ENCODE data around the gene DPM3. TPM values are rescaled to one million over a fixed set of nuclear protein-coding genes. Genes with fewer than 3 reads are reported as not detected.

DPM3 gene
- total RNA-seq, 4 donors from 2014 or later: 61.4 to 120 (median 71.2) TPM

- TF ChIP-seq CTCF (IDR thresholded peaks at IDR 0.05; ENCODE audit: low read depth): no peak
Measured at GRCh38 chr1:155174324-155175280, 34.3 kb upstream of the DPM3 start.

- TF ChIP-seq CTCF (IDR thresholded peaks at IDR 0.05; ENCODE audit: low read depth): no peak
Measured at GRCh38 chr1:155173478-155174323, 33.4 kb upstream of the DPM3 start, which contains the start of gene TRIM46. Gene TRIM46, plus strand, starts transcription at chr1:155173849. Its CDS starts 118 bp downstream, at chr1:155173967.

- no peak for TF ChIP-seq CTCF (IDR thresholded peaks at IDR 0.05; ENCODE audit: low read depth)
Measured at GRCh38 chr1:155172732-155173477, 32.6 kb upstream of the DPM3 start, which contains the start of gene KRTCAP2. Gene KRTCAP2, minus strand, starts transcription at chr1:155173304. Its CDS starts 80 bp downstream, at chr1:155173224.

- TF ChIP-seq CTCF (IDR thresholded peaks at IDR 0.05; ENCODE audit: low read depth): no peak
Measured at GRCh38 chr1:155171836-155172731, 31.8 kb upstream of the DPM3 start.

- TF ChIP-seq CTCF (IDR thresholded peaks at IDR 0.05; ENCODE audit: low read depth): no peak
Measured at GRCh38 chr1:155170806-155171205, 30.5 kb upstream of the DPM3 start.

- no peak for TF ChIP-seq CTCF (IDR thresholded peaks at IDR 0.05; ENCODE audit: low read depth)
Measured at GRCh38 chr1:155170101-155170785, 29.9 kb upstream of the DPM3 start.
